ENCODE results near the gene SLIT1.

SLIT1 gene

GRCh38 chr10:96996275-96996965 is 189.3 kb downstream of the SLIT1 start:
- Histone ChIP-seq H3K18ac (ENCODE audit: low read depth in 1 of 2, low read length in 2 of 2) (no peak overlapping the region), H2BK120ac (ENCODE audit: low read depth, low read length) (no peak overlapping the region), H2BK12ac (ENCODE audit: low read length in 2 of 2) (no peak overlapping the region), H3K14ac (ENCODE audit: low read length in 2 of 2) (no peak overlapping the region), H3K27ac (ENCODE audit: low read length, poor library complexity, severe bottlenecking) (no peak overlapping the region), H2AK5ac (ENCODE audit: low read length, severe bottlenecking) (no peak overlapping the region), H3K23ac (ENCODE audit: low read length in 2 of 2) (no peak overlapping the region), H2BK5ac (ENCODE audit: low read depth, low read length, poor library complexity, severe bottlenecking) (no peak overlapping the region), H3K36me3 (ENCODE audit: control insufficient read depth in 1 of 2, insufficient read depth in 2 of 2, low read depth in 1 of 2, low read length in 2 of 2) (peaks cover 0 to 9% of the 10 kb centered on the region in 2 experiments), H3K9ac (ENCODE audit: low read length) (no peak overlapping the region), H3K4me2 (ENCODE audit: low read length, poor library complexity, severe bottlenecking) (no peak overlapping the region), H3K27me3 (ENCODE audit: control insufficient read depth in 1 of 2, insufficient read depth in 1 of 2, low read length in 2 of 2) (no peaks in the 10 kb centered on the region), H2AFZ (ENCODE audit: low read depth, low read length) (no peak overlapping the region), H3K4ac (ENCODE audit: low read depth in 1 of 2, low read length in 2 of 2) (no peak overlapping the region), H3K4me3 (ENCODE audit: insufficient read depth in 1 of 2, low read depth in 1 of 2, low read length in 2 of 2) (no peak overlapping the region), H4K91ac (ENCODE audit: low read length) (no peak overlapping the region), H2BK15ac (ENCODE audit: low read depth, poor library complexity, severe bottlenecking) (no peak overlapping the region), H3K79me1 (replicated peaks; ENCODE audit: low read length, poor library complexity, severe bottlenecking) (peaks cover 5% of the 10 kb centered on the region), H4K8ac (ENCODE audit: low read length) (no peak overlapping the region), H3K9me3 (ENCODE audit: control insufficient read depth, low read length) (no peaks in the 10 kb centered on the region), H3K4me1 (ENCODE audit: control insufficient read depth, insufficient read depth, low read depth, low read length) (peaks cover 29% of the 10 kb centered on the region)
- 97% methylated on average over 6 of the region's 6 CpGs for WGBS
- no peak for DNase-seq

DNA sequence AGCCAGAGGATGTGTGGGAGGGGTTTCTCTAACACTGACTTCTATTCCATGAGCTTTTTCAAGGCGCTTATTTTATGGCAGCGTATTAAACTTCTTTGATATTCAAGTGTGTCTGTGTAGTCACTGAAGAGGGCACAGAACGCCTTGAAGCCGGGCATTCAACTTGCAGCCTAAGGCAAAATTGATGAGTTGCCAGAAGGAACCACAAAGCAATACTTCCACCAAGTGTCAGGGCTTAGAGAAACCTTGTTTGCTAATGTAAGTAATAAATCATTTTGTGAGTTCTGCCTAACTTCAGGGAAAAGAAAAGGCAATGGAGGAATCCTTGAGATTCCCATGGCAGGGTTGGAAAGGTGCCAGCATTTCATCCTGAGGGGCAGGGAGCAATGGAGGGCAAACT is 189.9 kb downstream of the SLIT1 start:
- Histone ChIP-seq H3K9ac (ENCODE audit: low read length) (no peak overlapping the region), H3K36me3 (ENCODE audit: control insufficient read depth in 1 of 2, insufficient read depth in 2 of 2, low read depth in 1 of 2, low read length in 2 of 2) (peaks cover 0 to 9% of the 10 kb centered on the region in 2 experiments), H4K91ac (ENCODE audit: low read length) (no peak overlapping the region), H3K14ac (ENCODE audit: low read length in 2 of 2) (no peak overlapping the region), H3K23ac (ENCODE audit: low read length in 2 of 2) (no peak overlapping the region), H3K9me3 (ENCODE audit: control insufficient read depth, low read length) (no peaks in the 10 kb centered on the region), H3K27ac (ENCODE audit: low read length, poor library complexity, severe bottlenecking) (no peak overlapping the region), H2BK12ac (ENCODE audit: low read length in 2 of 2) (no peak overlapping the region), H3K4ac (ENCODE audit: low read depth in 1 of 2, low read length in 2 of 2) (no peak overlapping the region), H3K4me1 (ENCODE audit: control insufficient read depth, insufficient read depth, low read depth, low read length) (peaks cover 27% of the 10 kb centered on the region), H3K4me3 (ENCODE audit: insufficient read depth in 1 of 2, low read depth in 1 of 2, low read length in 2 of 2) (no peak overlapping the region), H3K79me1 (replicated peaks; ENCODE audit: low read length, poor library complexity, severe bottlenecking) (peaks cover 5% of the 10 kb centered on the region), H2AFZ (ENCODE audit: low read depth, low read length) (no peak overlapping the region), H2BK15ac (ENCODE audit: low read depth, poor library complexity, severe bottlenecking) (no peak overlapping the region), H4K8ac (ENCODE audit: low read length) (no peak overlapping the region), H3K4me2 (ENCODE audit: low read length, poor library complexity, severe bottlenecking) (no peak overlapping the region), H3K27me3 (ENCODE audit: control insufficient read depth in 1 of 2, insufficient read depth in 1 of 2, low read length in 2 of 2) (no peaks in the 10 kb centered on the region), H2BK120ac (ENCODE audit: low read depth, low read length) (no peak overlapping the region), H3K18ac (ENCODE audit: low read depth in 1 of 2, low read length in 2 of 2) (no peak overlapping the region), H2BK5ac (ENCODE audit: low read depth, low read length, poor library complexity, severe bottlenecking) (no peak overlapping the region), H2AK5ac (ENCODE audit: low read length, severe bottlenecking) (no peak overlapping the region)
- WGBS = 92% methylated on average over 4 of the region's 4 CpGs
- peak; percentile 21 for DNase-seq

- Histone ChIP-seq H3K18ac (ENCODE audit: low read depth in 1 of 2, low read length in 2 of 2) (no peak overlapping the region), H2BK120ac (ENCODE audit: low read depth, low read length) (no peak overlapping the region), H4K91ac (ENCODE audit: low read length) (no peak overlapping the region), H3K4ac (ENCODE audit: low read depth in 1 of 2, low read length in 2 of 2) (no peak overlapping the region), H3K14ac (ENCODE audit: low read length in 2 of 2) (no peak overlapping the region), H3K4me1 (ENCODE audit: control insufficient read depth, insufficient read depth, low read depth, low read length) (peaks cover 23% of the 10 kb centered on the region), H3K4me2 (ENCODE audit: low read length, poor library complexity, severe bottlenecking) (no peak overlapping the region), H3K9me3 (ENCODE audit: control insufficient read depth, low read length) (no peaks in the 10 kb centered on the region), H3K36me3 (ENCODE audit: control insufficient read depth in 1 of 2, insufficient read depth in 2 of 2, low read depth in 1 of 2, low read length in 2 of 2) (peaks cover 0 to 8% of the 10 kb centered on the region in 2 experiments), H3K27me3 (ENCODE audit: control insufficient read depth in 1 of 2, insufficient read depth in 1 of 2, low read length in 2 of 2) (no peaks in the 10 kb centered on the region), H3K79me1 (replicated peaks; ENCODE audit: low read length, poor library complexity, severe bottlenecking) (peaks cover 5% of the 10 kb centered on the region), H3K23ac (ENCODE audit: low read length in 2 of 2) (no peak overlapping the region), H3K27ac (ENCODE audit: low read length, poor library complexity, severe bottlenecking) (no peak overlapping the region), H3K9ac (ENCODE audit: low read length) (no peak overlapping the region), H4K8ac (ENCODE audit: low read length) (no peak overlapping the region), H2BK5ac (ENCODE audit: low read depth, low read length, poor library complexity, severe bottlenecking) (no peak overlapping the region), H3K4me3 (ENCODE audit: insufficient read depth in 1 of 2, low read depth in 1 of 2, low read length in 2 of 2) (no peak overlapping the region), H2BK12ac (ENCODE audit: low read length in 2 of 2) (no peak overlapping the region), H2AK5ac (ENCODE audit: low read length, severe bottlenecking) (no peak overlapping the region), H2BK15ac (ENCODE audit: low read depth, poor library complexity, severe bottlenecking) (no peak overlapping the region), H2AFZ (ENCODE audit: low read depth, low read length) (no peak overlapping the region)
- DNase-seq = no peak
- WGBS = 80% methylated on average over 1 of the region's 1 CpG
Observed at GRCh38 chr10:96992721-96993120, 193.0 kb downstream of the SLIT1 start.

GRCh38 chr10:96991313-96991841 is 194.4 kb downstream of the SLIT1 start:
- no peak overlapping the region for H4K8ac ChIP-seq (ENCODE audit: low read length)
- no peak overlapping the region for H2AFZ ChIP-seq (ENCODE audit: low read depth, low read length)
- no peak overlapping the region for H4K91ac ChIP-seq (ENCODE audit: low read length)
- H2BK15ac ChIP-seq (ENCODE audit: low read depth, poor library complexity, severe bottlenecking) = no peak overlapping the region
- peak overlapping the region; percentile 41 for H3K4me2 ChIP-seq (ENCODE audit: low read length, poor library complexity, severe bottlenecking)
- no peaks in the 10 kb centered on the region for H3K9me3 ChIP-seq (ENCODE audit: control insufficient read depth, low read length)
- 38% methylated on average over 7 of the region's 7 CpGs for WGBS
- H3K14ac ChIP-seq (ENCODE audit: low read length in 2 of 2) = no peak overlapping the region
- peaks cover 19% of the 10 kb centered on the region for H3K4me1 ChIP-seq (ENCODE audit: control insufficient read depth, insufficient read depth, low read depth, low read length)
- peak overlapping the region; percentile 68 for H2AK5ac ChIP-seq (ENCODE audit: low read length, severe bottlenecking)
- no peak overlapping the region for H3K18ac ChIP-seq (ENCODE audit: low read depth in 1 of 2, low read length in 2 of 2)
- no peak overlapping the region for H2BK120ac ChIP-seq (ENCODE audit: low read depth, low read length)
- no peak overlapping the region for H3K4me3 ChIP-seq (ENCODE audit: insufficient read depth in 1 of 2, low read depth in 1 of 2, low read length in 2 of 2)
- no peak overlapping the region for H3K4ac ChIP-seq (ENCODE audit: low read depth in 1 of 2, low read length in 2 of 2)
- peaks cover 5% of the 10 kb centered on the region for H3K79me1 ChIP-seq (replicated peaks; ENCODE audit: low read length, poor library complexity, severe bottlenecking)
- H2BK12ac ChIP-seq (ENCODE audit: low read length in 2 of 2) = peak overlapping the region in 1 of 2 experiments; percentile 64
- H3K27me3 ChIP-seq (ENCODE audit: control insufficient read depth in 1 of 2, insufficient read depth in 1 of 2, low read length in 2 of 2) = no peaks in the 10 kb centered on the region
- peak; percentile 82 for DNase-seq
- H3K36me3 ChIP-seq (ENCODE audit: control insufficient read depth in 1 of 2, insufficient read depth in 2 of 2, low read depth in 1 of 2, low read length in 2 of 2) = no peaks in the 10 kb centered on the region
- peak overlapping the region; percentile 53 for H3K9ac ChIP-seq (ENCODE audit: low read length)
- no peak overlapping the region for H2BK5ac ChIP-seq (ENCODE audit: low read depth, low read length, poor library complexity, severe bottlenecking)
- peak overlapping the region; percentile 84 for H3K27ac ChIP-seq (ENCODE audit: low read length, poor library complexity, severe bottlenecking)
- H3K23ac ChIP-seq (ENCODE audit: low read length in 2 of 2) = no peak overlapping the region

All from mesenchymal stem cell (in vitro differentiated cells and primary cell).